Measurements from ENCODE around the gene KRT5.

The KRT5 gene

DNA sequence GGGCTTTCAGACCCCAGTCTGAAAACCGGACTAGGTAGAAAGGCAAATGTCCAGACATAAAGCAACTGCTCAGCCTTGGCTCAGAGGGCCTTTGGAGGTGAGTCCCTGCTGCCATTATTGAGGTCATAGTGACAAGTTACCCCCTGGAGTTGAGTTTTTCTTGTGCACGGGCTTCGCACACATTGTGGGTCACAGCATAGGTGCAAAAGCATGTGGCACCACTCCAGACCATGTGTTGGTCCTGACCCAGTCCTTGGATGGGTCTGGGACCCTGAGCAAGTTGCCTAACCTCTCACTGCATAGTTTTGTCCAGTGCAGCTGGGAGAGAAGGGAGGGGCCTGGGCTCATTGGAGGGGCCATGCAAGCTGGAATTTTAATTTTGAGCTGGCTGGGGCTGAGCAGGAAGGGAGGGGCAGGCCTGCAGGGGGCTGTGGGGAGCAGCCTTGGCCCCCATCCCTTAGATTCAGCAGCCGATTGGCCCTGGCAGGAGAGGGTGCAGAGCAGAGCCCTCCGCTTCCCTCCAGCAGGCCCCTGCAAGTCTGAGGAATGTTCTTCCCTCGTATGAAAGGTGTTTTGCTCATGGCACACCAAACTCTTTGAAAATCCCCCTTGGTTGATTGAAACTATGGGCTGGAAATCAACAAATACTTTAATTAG is 4.2 kb upstream of the KRT5 start:
- TF ChIP-seq, protein P1, sequence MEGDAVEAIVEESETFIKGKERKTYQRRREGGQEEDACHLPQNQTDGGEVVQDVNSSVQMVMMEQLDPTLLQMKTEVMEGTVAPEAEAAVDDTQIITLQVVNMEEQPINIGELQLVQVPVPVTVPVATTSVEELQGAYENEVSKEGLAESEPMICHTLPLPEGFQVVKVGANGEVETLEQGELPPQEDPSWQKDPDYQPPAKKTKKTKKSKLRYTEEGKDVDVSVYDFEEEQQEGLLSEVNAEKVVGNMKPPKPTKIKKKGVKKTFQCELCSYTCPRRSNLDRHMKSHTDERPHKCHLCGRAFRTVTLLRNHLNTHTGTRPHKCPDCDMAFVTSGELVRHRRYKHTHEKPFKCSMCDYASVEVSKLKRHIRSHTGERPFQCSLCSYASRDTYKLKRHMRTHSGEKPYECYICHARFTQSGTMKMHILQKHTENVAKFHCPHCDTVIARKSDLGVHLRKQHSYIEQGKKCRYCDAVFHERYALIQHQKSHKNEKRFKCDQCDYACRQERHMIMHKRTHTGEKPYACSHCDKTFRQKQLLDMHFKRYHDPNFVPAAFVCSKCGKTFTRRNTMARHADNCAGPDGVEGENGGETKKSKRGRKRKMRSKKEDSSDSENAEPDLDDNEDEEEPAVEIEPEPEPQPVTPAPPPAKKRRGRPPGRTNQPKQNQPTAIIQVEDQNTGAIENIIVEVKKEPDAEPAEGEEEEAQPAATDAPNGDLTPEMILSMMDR (IDR thresholded peaks at IDR 0.05) = no peak

DNA sequence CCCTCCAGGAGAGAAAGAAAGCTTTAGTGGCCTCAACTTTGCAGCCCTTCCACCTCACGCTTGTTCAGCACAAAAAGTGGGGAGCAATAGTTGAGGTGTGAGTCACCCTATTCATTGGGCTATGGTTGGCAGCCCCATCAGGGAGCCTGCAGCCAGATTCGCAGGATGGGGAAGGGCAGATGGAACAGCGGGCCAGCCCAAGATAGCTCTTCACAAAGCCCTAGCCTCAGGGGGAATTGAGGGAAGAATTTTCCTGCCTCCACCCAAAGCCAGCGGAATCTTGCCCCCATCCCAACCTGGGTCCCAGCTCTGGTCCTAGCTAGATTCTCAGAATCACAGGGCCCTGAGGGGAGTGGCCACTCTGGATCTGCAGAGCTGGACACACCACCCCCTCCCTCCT is 3.6 kb upstream of the KRT5 start:
- Histone ChIP-seq H3K27me3 (ENCODE audit: control insufficient read depth, insufficient read depth, low read length) (no peaks in the 10 kb centered on the region), H3K9ac (no peak overlapping the region), H3K27ac (no peak overlapping the region), H3K4me1 (no peaks in the 10 kb centered on the region), H3K9me3 (ENCODE audit: control insufficient read depth, low read length) (no peaks in the 10 kb centered on the region), H2AFZ (no peak overlapping the region), H3K4me2 (ENCODE audit: low read length) (no peak overlapping the region), H3K36me3 (ENCODE audit: control insufficient read depth, insufficient read depth, low read length) (no peaks in the 10 kb centered on the region), H3K4me3 (ENCODE audit: low read depth, low read length) (no peak overlapping the region), H3K79me2 (no peaks in the 10 kb centered on the region)
- TF ChIP-seq, protein P1 (IDR thresholded peaks at IDR 0.05) = no peak

More for the DNA sequence above, 4.2 kb upstream of the KRT5 start:
- H3K4me3 ChIP-seq (ENCODE audit: low read depth, low read length) = no peak overlapping the region
- H2AFZ ChIP-seq = no peak overlapping the region
- no peak overlapping the region for H3K4me2 ChIP-seq (ENCODE audit: low read length)
- H3K36me3 ChIP-seq (ENCODE audit: control insufficient read depth, insufficient read depth, low read length) = no peaks in the 10 kb centered on the region
- no peaks in the 10 kb centered on the region for H3K4me1 ChIP-seq
- no peaks in the 10 kb centered on the region for H3K9me3 ChIP-seq (ENCODE audit: control insufficient read depth, low read length)
- no peak overlapping the region for H3K27ac ChIP-seq
- H3K79me2 ChIP-seq = no peaks in the 10 kb centered on the region
- no peaks in the 10 kb centered on the region for H3K27me3 ChIP-seq (ENCODE audit: control insufficient read depth, insufficient read depth, low read length)
- H3K9ac ChIP-seq = no peak overlapping the region

DNA sequence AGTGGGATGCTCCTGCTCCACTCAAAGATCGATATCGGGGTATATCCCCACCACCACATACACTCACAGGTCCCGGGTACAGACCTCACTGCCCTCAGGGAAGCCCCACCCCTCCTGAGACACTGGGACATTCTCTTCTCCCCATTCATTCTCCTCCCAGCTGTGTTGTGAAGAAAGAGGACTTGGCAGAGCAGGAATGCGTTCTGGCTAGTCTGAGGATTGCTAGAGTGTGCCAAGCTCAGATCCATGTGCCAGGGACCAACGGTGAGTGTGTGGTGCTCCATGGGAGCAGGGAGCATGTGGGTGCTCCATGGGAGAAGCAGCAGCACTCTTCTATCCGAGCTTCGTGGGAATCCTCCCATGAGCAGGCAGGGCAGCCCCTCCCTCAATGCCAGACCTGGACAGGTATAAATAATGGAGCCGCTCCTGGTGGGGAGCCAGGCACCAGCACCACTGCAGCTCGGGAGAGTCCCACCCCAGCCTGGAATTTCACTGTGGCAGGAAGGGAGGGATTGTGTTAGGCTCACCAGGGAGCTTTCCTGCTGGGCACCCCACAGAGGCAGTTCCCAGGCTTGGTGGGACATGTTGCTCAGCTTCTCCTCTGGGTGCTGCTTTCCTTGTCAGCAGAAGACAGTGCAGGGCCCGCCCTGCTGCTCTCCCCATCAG is 2.3 kb upstream of the KRT5 start:
- Histone ChIP-seq H3K27me3 (ENCODE audit: control insufficient read depth, insufficient read depth, low read length) (no peaks in the 10 kb centered on the region), H3K27ac (no peak overlapping the region), H3K9ac (no peak overlapping the region), H3K4me3 (ENCODE audit: low read depth, low read length) (no peak overlapping the region), H3K4me2 (ENCODE audit: low read length) (no peak overlapping the region), H3K36me3 (ENCODE audit: control insufficient read depth, insufficient read depth, low read length) (no peaks in the 10 kb centered on the region), H3K9me3 (ENCODE audit: control insufficient read depth, low read length) (no peaks in the 10 kb centered on the region), H3K79me2 (no peaks in the 10 kb centered on the region), H3K4me1 (no peaks in the 10 kb centered on the region), H2AFZ (no peak overlapping the region)
- TF ChIP-seq, protein P1 (IDR thresholded peaks at IDR 0.05) = no peak

- H3K27ac ChIP-seq = no peak overlapping the region
- TF ChIP-seq, protein P1 (IDR thresholded peaks at IDR 0.05) = no peak
- no peak overlapping the region for H2AFZ ChIP-seq
- H3K4me2 ChIP-seq (ENCODE audit: low read length) = no peak overlapping the region
- no peaks in the 10 kb centered on the region for H3K4me1 ChIP-seq
- H3K9me3 ChIP-seq (ENCODE audit: control insufficient read depth, low read length) = no peaks in the 10 kb centered on the region
- no peak overlapping the region for H3K4me3 ChIP-seq (ENCODE audit: low read depth, low read length)
- H3K27me3 ChIP-seq (ENCODE audit: control insufficient read depth, insufficient read depth, low read length) = no peaks in the 10 kb centered on the region
- H3K36me3 ChIP-seq (ENCODE audit: control insufficient read depth, insufficient read depth, low read length) = no peaks in the 10 kb centered on the region
- H3K79me2 ChIP-seq = no peaks in the 10 kb centered on the region
- no peak overlapping the region for H3K9ac ChIP-seq
Measured at GRCh38 chr12:52521568-52522266, 1.5 kb upstream of the KRT5 start.

Measured in parathyroid adenoma (tissue), 2 donors.